Sigmoid colon (tissue), 7 donors: ENCODE measurements around the gene CACNA1F. TPM values are rescaled to one million over a fixed set of nuclear protein-coding genes. Genes with fewer than 3 reads are reported as not detected.

Experiments
- DNase-seq: peaks from one replicate; pipeline ENCODE4 v3.0.0-alpha.2; 2019
- H3K27ac ChIP-seq, 4 donors: fragments of 200-600 bp; sonication (generic); one replicate each; pipeline ENCODE4 v1.5.1; 2016 to 2019; ENCODE audit warnings: mild to moderate bottlenecking in 1 of 4
- H3K27me3 ChIP-seq, 3 donors: fragments of 200-600 bp; sonication (generic); one replicate each; pipeline ENCODE4 v1.5.1; 2019; ENCODE audit warnings: mild to moderate bottlenecking in 1 of 3
- H3K36me3 ChIP-seq, 4 donors: fragments of 200-600 bp; sonication (generic); one replicate each; pipeline ENCODE4 v1.5.1; 2016 to 2019
- H3K4me1 ChIP-seq, 4 donors: fragments of 200-600 bp; sonication (generic); one replicate each; pipeline ENCODE4 v1.5.1; 2017 to 2019
- H3K4me3 ChIP-seq, 4 donors: fragments of 200-600 bp; sonication (generic); one replicate each; pipeline ENCODE4 v1.5.1; 2017 to 2019; ENCODE audit warnings: mild to moderate bottlenecking in 2 of 4, moderate library complexity in 1 of 4
- H3K9me3 ChIP-seq, 4 donors: fragments of 200-600 bp in 3 of 4; sonication (generic) in 3 of 4; one replicate each; pipeline versions ENCODE4 v1.5.1 to v1.6.1; 2013 to 2019
- EP300 ChIP-seq, 4 donors: sonication (generic); formaldehyde crosslinking; IDR thresholded peaks; one replicate each; pipeline ENCODE4 v1.6.1; 2017; ENCODE audit warnings: antibody characterized with exemption in 4 of 4
- POLR2A ChIP-seq, 2 donors: fragments of 450-650 bp; IDR thresholded peaks; one replicate each; pipeline ENCODE4 v1.6.1; 2016; ENCODE audit warnings: antibody characterized with exemption in 2 of 2, mild to moderate bottlenecking in 2 of 2, moderate library complexity in 2 of 2
- POLR2AphosphoS5 ChIP-seq, 4 donors: sonication (generic); formaldehyde crosslinking; IDR thresholded peaks; one replicate each; pipeline ENCODE4 v1.6.1; 2017; ENCODE audit warnings: antibody characterized with exemption in 4 of 4
- WGBS, 2 donors: extraction: QIAGEN DNeasy Blood & Tissue Kit; methylation state at CpG; one replicate each; pipeline ENCODE4 v1.1.7; 2013; 5-methylcytosine and 5-hydroxymethylcytosine counted together
- intact Hi-C: fragments of 100-400 bp; cut with DNase I; formaldehyde crosslinking; loops from one replicate; pipeline ENCODE4 v1.15.1; 2023
- polyA plus RNA-seq, 3 donors: library from polyadenylated mRNA; stranded (reverse); fragments of 200-250 nt; gene quantifications; one replicate each; pipeline ENCODE4 v1.2.3, GENCODE V29; 2013
- total RNA-seq, 4 donors: library from RNA; depleted of rRNA; stranded (reverse); fragments of >200 nt; gene quantifications; one replicate each; pipeline ENCODE4 v1.1.0, GENCODE V29; 2016
- TF ChIP-seq, protein P1 (sequence below), 4 experiments: fragments of 450-650 bp in 3 of 4; fragments of 200-600 bp in 1 of 4; IDR thresholded peaks; one replicate each; pipeline ENCODE4 v1.5.1; 2016 to 2019; ENCODE audit warnings: antibody characterized with exemption in 4 of 4, mild to moderate bottlenecking in 3 of 4, moderate library complexity in 2 of 4
- donor health status: healthy with polysubstance abuse.
- donor health status: Bipolar disorder and iron deficiency.
- donor health status: healthy.

Gene CACNA1F
- total and polyA plus RNA-seq, 7 donors = under 0.01 to 0.70 (median 0.15) TPM; not detected in 3

DNA sequence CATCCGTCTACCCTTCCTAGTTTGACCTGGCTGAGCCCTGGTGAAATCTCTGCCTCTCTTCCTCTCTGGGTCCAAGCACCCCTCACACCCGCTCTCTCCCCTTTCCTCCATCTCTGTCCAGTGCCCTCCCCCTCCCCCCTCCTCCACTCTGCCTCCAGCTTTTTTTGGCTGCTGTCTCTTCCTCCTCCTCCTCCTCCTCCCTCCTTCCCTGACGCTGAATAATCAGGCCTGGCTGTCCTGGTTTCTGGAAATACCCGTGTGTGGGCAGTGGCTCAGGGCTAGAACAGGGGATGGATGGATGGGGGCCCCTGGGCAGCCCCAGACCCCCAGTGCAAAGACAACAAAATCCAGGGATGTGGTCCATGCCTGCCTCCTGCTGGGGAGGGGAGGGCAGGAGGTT is 28.4 kb downstream of the CACNA1F start:
- no peak overlapping the region for H3K27ac ChIP-seq
- H3K9me3 ChIP-seq = no peaks in the 10 kb centered on the region
- H3K36me3 ChIP-seq = no peaks in the 10 kb centered on the region
- H3K27me3 ChIP-seq = no peaks in the 10 kb centered on the region
- WGBS, 2 donors = 66 to 67% methylated on average over 4 of the region's 4 CpGs
- peaks cover 0 to 5% (median 2%) of the 10 kb centered on the region in 4 donors for H3K4me1 ChIP-seq
- intact Hi-C loops = no loop called here
- TF ChIP-seq POLR2A (IDR thresholded peaks at IDR 0.05) (no peak), EP300 (IDR thresholded peaks at IDR 0.05) (no peak)
- TF ChIP-seq, protein P1, sequence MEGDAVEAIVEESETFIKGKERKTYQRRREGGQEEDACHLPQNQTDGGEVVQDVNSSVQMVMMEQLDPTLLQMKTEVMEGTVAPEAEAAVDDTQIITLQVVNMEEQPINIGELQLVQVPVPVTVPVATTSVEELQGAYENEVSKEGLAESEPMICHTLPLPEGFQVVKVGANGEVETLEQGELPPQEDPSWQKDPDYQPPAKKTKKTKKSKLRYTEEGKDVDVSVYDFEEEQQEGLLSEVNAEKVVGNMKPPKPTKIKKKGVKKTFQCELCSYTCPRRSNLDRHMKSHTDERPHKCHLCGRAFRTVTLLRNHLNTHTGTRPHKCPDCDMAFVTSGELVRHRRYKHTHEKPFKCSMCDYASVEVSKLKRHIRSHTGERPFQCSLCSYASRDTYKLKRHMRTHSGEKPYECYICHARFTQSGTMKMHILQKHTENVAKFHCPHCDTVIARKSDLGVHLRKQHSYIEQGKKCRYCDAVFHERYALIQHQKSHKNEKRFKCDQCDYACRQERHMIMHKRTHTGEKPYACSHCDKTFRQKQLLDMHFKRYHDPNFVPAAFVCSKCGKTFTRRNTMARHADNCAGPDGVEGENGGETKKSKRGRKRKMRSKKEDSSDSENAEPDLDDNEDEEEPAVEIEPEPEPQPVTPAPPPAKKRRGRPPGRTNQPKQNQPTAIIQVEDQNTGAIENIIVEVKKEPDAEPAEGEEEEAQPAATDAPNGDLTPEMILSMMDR (IDR thresholded peaks at IDR 0.05) = no peak
- no peak for DNase-seq
- no peak overlapping the region for H3K4me3 ChIP-seq

DNA sequence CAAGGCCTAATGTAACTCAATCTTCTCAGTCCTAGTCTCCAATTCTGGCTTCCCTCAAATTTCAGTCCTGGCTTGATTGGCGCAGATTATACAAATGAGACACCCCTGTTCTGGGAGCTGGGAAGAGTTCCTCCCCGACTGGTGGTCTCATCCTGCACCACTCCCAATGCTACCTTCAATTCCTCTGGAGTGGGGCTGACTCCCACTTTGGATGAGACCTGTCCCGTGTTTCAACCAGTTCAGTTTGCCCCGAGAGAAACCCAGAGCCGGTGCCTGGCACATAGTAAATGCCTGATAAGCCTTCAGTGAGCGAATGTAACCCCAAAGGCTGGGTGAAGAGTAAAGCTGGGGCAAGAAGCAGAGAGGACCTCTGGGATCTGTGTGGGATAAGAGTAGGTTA is 29.1 kb downstream of the CACNA1F start:
- intact Hi-C loops = no loop called here
- H3K4me3 ChIP-seq = no peak overlapping the region
- no peak for TF ChIP-seq POLR2A (IDR thresholded peaks at IDR 0.05)
- TF ChIP-seq, protein P1 (IDR thresholded peaks at IDR 0.05) = no peak
- TF ChIP-seq POLR2AphosphoS5 (IDR thresholded peaks at IDR 0.05) = no peak
- no peak for TF ChIP-seq EP300 (IDR thresholded peaks at IDR 0.05)
- no peaks in the 10 kb centered on the region for H3K9me3 ChIP-seq
- 91 to 94% methylated on average over 6 of the region's 6 CpGs for WGBS, 2 donors
- no peak for DNase-seq
- H3K27me3 ChIP-seq = no peaks in the 10 kb centered on the region
- no peaks in the 10 kb centered on the region for H3K36me3 ChIP-seq
- peaks cover 0 to 8% (median 5%) of the 10 kb centered on the region in 4 donors for H3K4me1 ChIP-seq
- H3K27ac ChIP-seq = no peak overlapping the region

DNA sequence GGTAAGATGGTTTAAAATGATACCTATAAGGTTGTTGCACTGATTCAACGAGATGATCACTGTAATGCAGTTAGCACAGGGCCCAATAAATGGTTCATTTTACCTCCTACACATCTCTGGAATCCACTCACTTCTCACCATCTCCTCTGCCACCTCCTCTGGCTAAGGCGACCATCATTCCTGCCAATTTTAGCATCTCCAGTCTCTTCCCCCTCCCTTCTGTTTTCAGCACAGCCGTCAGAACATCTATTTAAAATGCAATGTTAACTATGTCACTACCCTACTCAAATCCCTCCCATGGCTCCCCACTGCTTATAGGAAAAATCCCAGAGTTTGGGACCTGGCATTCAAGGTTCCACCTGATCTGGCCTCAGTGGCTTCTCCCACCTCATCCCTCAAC is 29.6 kb downstream of the CACNA1F start:
- 76 to 79% methylated on average over 3 of the region's 3 CpGs for WGBS, 2 donors
- no peak overlapping the region for H3K4me3 ChIP-seq
- intact Hi-C loops = no loop called here

DNA sequence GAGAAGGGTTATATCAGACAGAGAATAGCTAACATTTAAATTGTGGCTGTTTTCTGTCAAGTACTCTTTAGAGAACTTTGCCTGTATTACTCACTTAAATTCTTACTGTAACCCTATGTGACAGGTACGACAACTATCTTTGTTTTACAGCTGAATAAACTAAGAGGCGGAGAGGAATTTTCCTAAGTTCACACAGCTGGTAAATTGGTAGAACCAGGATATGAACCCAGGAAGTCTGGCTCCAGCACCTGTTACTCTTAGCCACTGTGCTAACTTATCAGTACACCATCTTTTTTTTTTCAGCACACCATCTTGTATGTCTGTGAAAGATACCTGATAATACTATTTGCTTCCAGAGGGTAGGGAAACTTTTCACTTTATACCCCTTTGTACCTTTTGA is 31.1 kb downstream of the CACNA1F start:
- no peak for DNase-seq
- no peak overlapping the region for H3K27ac ChIP-seq
- TF ChIP-seq, protein P1 (IDR thresholded peaks at IDR 0.05) = no peak
- TF ChIP-seq POLR2A (IDR thresholded peaks at IDR 0.05) (no peak), EP300 (IDR thresholded peaks at IDR 0.05) (no peak), POLR2AphosphoS5 (IDR thresholded peaks at IDR 0.05) (no peak)
- intact Hi-C loops = no loop called here
- H3K4me1 ChIP-seq = peaks cover 0 to 8% (median 5%) of the 10 kb centered on the region in 4 donors
- no peaks in the 10 kb centered on the region for H3K27me3 ChIP-seq
- no peaks in the 10 kb centered on the region for H3K36me3 ChIP-seq
- H3K4me3 ChIP-seq = no peak overlapping the region
- no peaks in the 10 kb centered on the region for H3K9me3 ChIP-seq
- WGBS, 2 donors = 11 to 79% methylated on average over 2 of the region's 2 CpGs

More for the DNA sequence above, 29.6 kb downstream of the CACNA1F start:
- no peak overlapping the region for H3K27ac ChIP-seq
- DNase-seq = no peak
- no peaks in the 10 kb centered on the region for H3K9me3 ChIP-seq
- H3K4me1 ChIP-seq = peaks cover 0 to 8% (median 5%) of the 10 kb centered on the region in 4 donors
- H3K27me3 ChIP-seq = no peaks in the 10 kb centered on the region
- no peaks in the 10 kb centered on the region for H3K36me3 ChIP-seq
- no peak for TF ChIP-seq POLR2AphosphoS5 (IDR thresholded peaks at IDR 0.05)
- TF ChIP-seq, protein P1 (IDR thresholded peaks at IDR 0.05) = no peak
- TF ChIP-seq EP300 (IDR thresholded peaks at IDR 0.05) = no peak
- no peak for TF ChIP-seq POLR2A (IDR thresholded peaks at IDR 0.05)
